ENCODE data around the gene CD40.

The CD40 gene

GRCh38 chr20:46172455-46172854 is 54.3 kb downstream of the CD40 start:
- DNase-seq (ENCODE audit: low read depth in 3 of 3, low spot score in 1 of 3) = no peak

GRCh38 chr20:46172961-46173536 is 54.9 kb downstream of the CD40 start:
- DNase-seq (ENCODE audit: low read depth in 3 of 3, low spot score in 1 of 3) = no peak

DNA sequence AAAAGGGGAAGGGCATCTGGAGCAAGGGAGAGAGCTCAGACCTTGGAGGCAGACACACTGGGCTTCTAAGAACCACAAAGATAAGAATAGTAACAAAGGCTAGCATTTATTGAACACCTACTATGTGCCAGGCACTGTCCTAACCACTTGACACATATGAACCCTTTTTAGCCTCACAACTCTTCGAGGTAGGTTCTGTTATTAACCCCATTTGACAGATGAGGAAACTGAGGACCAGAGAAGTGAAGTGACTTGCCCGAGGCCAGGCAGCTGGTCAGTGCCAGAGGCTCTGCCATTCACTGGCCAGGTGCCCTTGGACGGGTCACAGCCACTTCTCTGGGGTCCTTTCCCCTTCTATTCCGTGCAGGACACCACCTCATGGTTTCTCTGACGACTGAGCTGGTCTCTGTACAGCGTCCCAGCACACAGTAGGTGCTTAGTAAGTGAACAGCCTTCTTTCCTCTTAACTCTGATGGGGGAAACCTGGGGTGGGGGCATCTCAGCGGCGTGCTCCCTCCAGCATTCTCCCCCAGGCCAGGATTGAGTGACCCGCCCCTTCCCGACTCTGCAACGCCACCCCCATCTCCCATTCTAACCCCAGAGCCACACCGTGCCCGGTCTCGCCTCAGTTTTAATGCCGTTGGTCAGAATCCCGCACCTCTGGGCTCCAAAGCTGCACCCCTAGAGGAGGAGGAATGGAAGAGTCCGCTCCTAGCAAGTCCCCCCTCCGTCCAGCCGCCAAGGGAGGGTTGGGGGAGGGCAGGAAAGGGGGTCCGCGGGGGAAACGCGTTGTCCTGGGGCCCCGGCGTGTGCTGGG is 55.7 kb downstream of the CD40 start:
- DNase-seq (ENCODE audit: low read depth in 3 of 3, low spot score in 1 of 3) = no peak

GRCh38 chr20:46174469-46175126 is 56.5 kb downstream of the CD40 start:
- peak; percentile 13 to 61 (median 39) for DNase-seq (ENCODE audit: low read depth in 3 of 3, low spot score in 1 of 3)

DNA sequence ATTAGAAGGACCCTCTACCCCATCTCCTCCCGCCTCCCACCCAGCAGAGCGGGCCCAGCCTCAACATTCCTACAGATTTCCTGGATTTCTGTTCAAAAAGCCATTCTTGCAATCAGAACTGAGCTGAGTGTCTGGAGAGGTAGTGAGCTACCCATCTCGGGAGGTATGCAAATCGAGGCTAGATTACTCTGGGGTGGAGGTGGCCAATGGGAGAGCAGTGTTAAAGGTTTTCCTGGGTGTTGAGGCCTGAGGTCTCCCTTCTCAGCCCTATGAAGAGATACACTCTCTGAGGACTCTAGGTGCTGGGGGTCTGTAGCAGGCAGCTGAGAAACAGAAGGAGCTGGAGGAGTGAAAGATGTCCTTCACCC is 57.0 kb downstream of the CD40 start:
- no peak for DNase-seq (ENCODE audit: low read depth in 3 of 3, low spot score in 1 of 3)

- no peak for DNase-seq (ENCODE audit: low read depth in 3 of 3, low spot score in 1 of 3)
These were observed 58.7 kb downstream of the CD40 start for GRCh38 chr20:46176739-46177378.

GRCh38 chr20:46177768-46178167 is 59.7 kb downstream of the CD40 start:
- DNase-seq (ENCODE audit: low read depth in 3 of 3, low spot score in 1 of 3) = no peak

DNA sequence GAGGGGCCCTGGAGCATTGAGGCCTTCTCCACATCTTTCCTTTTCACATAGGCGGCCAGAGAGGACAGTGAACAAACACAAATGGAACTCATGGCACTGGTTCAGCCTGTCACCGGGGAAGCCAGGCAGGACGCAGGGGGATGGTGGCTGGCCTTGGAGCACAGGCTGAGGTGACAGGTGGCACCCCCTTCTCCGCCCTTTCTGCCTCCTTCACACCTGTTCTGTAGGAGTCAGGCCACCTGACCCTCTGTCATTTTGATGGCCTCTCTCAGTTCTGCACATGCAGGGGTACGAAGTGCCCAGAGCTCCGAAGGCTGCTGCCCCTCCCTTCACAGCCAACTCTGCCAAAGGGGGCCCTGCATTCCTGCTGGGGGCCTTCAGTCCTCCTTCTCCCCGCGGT is 60.8 kb downstream of the CD40 start:
- no peak for DNase-seq (ENCODE audit: low read depth in 3 of 3, low spot score in 1 of 3)

All from stimulated activated CD4-positive, alpha-beta T cell treated with anti-CD3 and anti-CD28 coated beads, TNF-alpha, amount 100 ng/mL, for 1 hour (primary cell).